Esophagus muscularis mucosa (tissue), 4 donors: ENCODE measurements around the gene RBM8A.

Experiments
- CTCF ChIP-seq, 3 experiments: fragments of 200-600 bp in 2 of 3; fragments of 450-650 bp in 1 of 3; sonication (generic) in 2 of 3; IDR thresholded peaks; one replicate each; pipeline ENCODE4 v1.5.1; 2017 to 2019; ENCODE audit warnings: antibody characterized with exemption in 3 of 3, mild to moderate bottlenecking in 2 of 3, moderate library complexity in 1 of 3
- EP300 ChIP-seq: sonication (generic); formaldehyde crosslinking; IDR thresholded peaks from one replicate; pipeline ENCODE4 v1.6.1; 2017; ENCODE audit warnings: antibody characterized with exemption
- POLR2A ChIP-seq: fragments of 450-650 bp; IDR thresholded peaks from one replicate; pipeline ENCODE4 v1.6.1; 2017; ENCODE audit warnings: antibody characterized with exemption, moderate library complexity, mild to moderate bottlenecking, low read depth
- POLR2AphosphoS5 ChIP-seq, 2 donors: sonication (generic); formaldehyde crosslinking; IDR thresholded peaks; one replicate each; pipeline ENCODE4 v1.6.1; 2017; ENCODE audit warnings: antibody characterized with exemption in 2 of 2

GRCh38 chr1:145908653-145909052 is 18.6 kb downstream of the RBM8A start:
- TF ChIP-seq CTCF (IDR thresholded peaks at IDR 0.05) = no peak
- TF ChIP-seq POLR2AphosphoS5 (IDR thresholded peaks at IDR 0.05) = no peak
- no peak for TF ChIP-seq POLR2A
- no peak for TF ChIP-seq EP300
